Left colon (tissue), 2 donors: ENCODE measurements around the gene GIMAP1. TPM values are rescaled to one million over a fixed set of nuclear protein-coding genes. Genes with fewer than 3 reads are reported as not detected.

ENCODE experiments used
- ATAC-seq: fragments of 200-7000 bp; cut with Tn5 transposase; one replicate; pipeline ENCODE4 v1.9.1; 2020; ENCODE audit warnings: mild to moderate bottlenecking, moderate library complexity
- DNase-seq, 2 donors: peaks; one replicate each; pipeline ENCODE4 v3.0.0-alpha.2; 2020
- intact Hi-C, 2 donors: fragments of 100-400 bp; cut with DNase I in 1 of 2; cut with micrococcal nuclease in 1 of 2; formaldehyde crosslinking; loops; one replicate each; pipeline versions ENCODE4 v1.11.2 to v1.14.0; 2022; cut with DNase I, micrococcal nuclease
- total RNA-seq, 2 donors: library from RNA; stranded (reverse); fragmentation: NEBNext Ultra II Directional; extraction: Animal tissue kit (Norgen Biotek cat#: 25700); gene quantifications; one replicate each; pipeline ENCODE4 v1.2.1, GENCODE V29; 2021
- donor health status: DM: no; HTN: no; CAD: no.
- donor health status: DM: yes; HTN: yes; CAD: no.

Gene GIMAP1
- total RNA-seq, 2 donors from 2014 or later, result 1.1 to 2.4 TPM

DNA sequence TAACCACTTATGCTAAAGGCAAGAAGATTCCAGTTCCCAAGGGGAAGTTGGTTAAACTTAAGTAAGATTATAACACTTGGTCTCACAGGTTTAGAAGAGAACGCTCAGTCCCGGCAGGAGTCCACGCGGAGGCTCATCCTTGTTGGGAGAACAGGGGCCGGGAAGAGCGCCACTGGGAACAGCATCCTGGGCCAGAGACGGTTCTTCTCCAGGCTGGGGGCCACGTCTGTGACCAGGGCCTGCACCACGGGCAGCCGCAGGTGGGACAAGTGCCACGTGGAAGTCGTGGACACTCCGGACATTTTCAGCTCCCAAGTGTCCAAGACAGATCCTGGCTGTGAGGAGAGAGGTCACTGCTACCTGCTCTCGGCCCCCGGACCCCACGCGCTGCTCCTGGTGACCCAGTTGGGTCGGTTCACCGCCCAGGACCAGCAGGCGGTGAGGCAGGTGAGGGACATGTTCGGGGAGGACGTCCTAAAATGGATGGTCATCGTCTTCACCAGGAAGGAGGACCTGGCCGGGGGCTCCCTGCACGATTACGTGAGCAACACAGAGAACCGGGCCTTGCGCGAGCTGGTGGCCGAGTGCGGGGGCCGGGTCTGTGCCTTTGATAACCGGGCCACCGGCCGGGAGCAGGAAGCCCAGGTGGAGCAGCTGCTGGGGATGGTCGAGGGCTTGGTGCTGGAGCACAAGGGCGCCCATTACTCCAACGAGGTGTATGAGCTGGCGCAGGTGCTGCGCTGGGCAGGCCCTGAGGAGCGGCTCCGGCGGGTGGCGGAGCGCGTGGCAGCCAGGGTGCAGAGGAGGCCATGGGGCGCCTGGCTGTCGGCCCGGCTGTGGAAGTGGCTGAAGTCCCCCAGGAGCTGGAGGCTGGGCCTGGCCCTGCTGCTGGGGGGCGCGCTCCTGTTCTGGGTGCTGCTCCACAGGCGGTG is 3.8 kb downstream of the GIMAP1 start:
- DNase-seq, result no peak
- no peak for ATAC-seq
- intact Hi-C loops, result no loop called here

DNA sequence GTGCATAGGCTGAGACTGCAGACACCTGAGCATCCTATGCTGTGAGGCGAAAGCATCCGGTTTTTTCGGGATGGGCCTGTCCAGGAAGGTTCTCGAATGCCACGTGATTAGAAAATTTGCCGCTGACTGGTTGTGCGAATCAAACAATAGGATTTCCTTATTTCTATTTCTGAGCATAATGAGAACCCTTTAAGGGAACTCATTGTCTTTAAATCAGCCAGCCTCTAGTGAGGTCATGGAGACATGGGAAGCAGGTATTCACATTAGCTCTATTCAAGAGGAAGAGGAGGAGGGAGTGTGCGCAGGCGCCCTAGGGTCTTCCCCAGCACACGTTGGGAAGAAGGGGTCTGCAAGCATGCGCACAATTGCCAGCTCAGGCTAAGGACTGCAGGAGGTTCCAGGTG is 5.6 kb downstream of the GIMAP1 start:
- intact Hi-C loops, result no loop called here
- ATAC-seq (no peak), DNase-seq (no peak)

- peak; percentile 11 for ATAC-seq
- intact Hi-C loops, result no loop called here
Observed at GRCh38 chr7:150722431-150722931, 6.1 kb downstream of the GIMAP1 start.

DNA sequence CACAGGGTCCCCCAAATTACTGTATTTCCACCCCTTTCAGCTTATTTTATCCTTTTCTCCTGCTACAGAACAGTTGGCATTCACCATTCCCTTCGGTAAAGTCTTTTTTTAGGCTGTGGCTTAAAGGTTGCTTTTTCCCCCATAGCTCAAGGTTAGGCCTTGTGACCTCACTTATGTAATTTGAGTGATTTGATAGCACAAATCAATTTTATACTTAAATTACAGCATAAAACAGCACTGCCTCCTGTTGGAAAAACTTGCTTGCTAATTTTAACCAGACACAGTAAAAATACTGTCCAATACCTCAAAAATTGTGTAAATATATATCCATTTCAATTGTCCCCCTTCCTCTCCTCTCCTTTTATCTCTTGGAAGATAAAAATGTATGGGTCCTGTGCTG is 7.1 kb downstream of the GIMAP1 start:
- ATAC-seq, result no peak
- intact Hi-C loops, result no loop called here
- no peak for DNase-seq

More at GRCh38 chr7:150722431-150722931, 6.1 kb downstream of the GIMAP1 start:
- no peak for DNase-seq

- peak; percentile 100 for ATAC-seq
- DNase-seq, result no peak
- intact Hi-C loops, result no loop called here
Observed at GRCh38 chr7:150727381-150727780, 11.0 kb downstream of the GIMAP1 start.

DNA sequence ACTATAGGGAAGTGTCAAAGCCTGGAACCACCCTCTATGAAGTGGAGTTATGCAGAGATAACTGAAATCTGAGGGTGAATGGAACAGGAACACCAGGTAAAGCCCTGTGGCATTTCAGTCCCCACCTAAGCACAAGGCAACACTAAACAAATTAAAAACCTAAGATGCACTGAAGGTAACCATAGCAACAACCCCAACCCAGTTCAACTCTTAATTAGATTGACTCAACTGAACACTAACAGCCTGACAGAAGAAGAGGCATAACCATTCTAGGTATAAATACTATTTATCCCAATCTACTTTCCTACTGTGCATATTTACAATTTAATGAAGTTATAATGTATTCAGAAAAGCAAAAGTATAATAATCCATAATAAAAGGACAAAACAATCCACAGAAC is 11.6 kb downstream of the GIMAP1 start:
- DNase-seq, result no peak
- ATAC-seq, result peak; percentile 50
- intact Hi-C loops, result no loop called here

- intact Hi-C loops, result no loop called here
- DNase-seq (no peak), ATAC-seq (no peak)
Observed at GRCh38 chr7:150728609-150729008, 12.2 kb downstream of the GIMAP1 start.

DNA sequence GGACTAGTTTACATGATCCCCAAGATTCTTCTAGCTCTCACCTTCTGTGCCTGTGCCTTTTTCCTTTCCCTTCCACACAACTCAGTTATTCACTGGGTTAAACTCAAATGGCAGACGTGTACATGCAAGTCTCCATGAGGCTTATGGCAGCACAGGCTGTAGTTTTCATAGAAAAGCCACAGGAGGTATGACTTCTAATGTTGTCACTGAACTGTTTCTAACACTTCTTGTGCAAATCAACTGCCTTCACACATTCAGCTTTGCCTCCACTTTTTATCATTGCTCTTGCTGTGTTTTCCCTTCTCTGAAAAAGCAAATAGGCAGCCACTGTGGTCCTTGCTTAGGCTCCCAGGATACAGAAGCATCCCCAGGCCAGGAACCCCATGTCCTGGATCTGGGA is 15.5 kb downstream of the GIMAP1 start:
- intact Hi-C loops, result no loop called here

DNA sequence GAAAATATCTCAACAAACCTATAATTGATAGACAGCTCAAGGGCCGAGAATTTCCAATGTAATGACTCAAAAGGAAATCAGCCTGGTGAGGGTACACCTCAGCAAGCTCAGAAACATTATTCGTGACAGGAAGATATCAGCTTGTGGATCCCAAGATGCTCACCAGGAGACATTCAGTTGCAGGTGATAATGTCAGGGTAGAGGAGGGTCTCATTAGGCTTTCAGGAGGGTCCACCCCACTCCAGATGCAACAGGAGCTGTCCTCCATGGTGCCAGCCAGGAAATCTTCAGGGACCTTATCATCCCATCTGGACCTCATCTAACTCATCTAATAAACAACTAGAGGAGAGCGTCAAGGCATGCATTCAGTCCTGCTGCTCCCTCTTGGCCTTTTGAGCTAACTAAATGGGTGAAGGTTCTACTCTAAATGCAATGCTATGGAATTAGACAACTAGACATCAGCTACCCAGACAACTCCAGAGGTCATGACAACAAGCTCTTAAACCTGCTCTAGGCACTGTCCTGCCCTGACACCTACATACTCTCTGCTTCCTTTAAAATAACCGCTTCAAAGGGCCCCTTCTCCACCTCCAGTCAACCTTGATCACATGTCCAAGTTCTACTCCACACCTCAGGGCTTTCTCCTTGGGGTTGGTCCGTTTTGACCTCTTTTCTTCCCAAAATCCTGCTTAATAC is 16.5 kb downstream of the GIMAP1 start:
- intact Hi-C loops, result no loop called here
- ATAC-seq, result no peak
- no peak for DNase-seq

More for the DNA sequence above, 15.5 kb downstream of the GIMAP1 start:
- ATAC-seq (no peak), DNase-seq (no peak)

- intact Hi-C loops, result no loop called here
- no peak for DNase-seq
- no peak for ATAC-seq
Observed at GRCh38 chr7:150733482-150734095, 17.2 kb downstream of the GIMAP1 start.

GRCh38 chr7:150734254-150734653 is 17.8 kb downstream of the GIMAP1 start:
- ATAC-seq (no peak), DNase-seq (no peak)
- intact Hi-C loops, result no loop called here

DNA sequence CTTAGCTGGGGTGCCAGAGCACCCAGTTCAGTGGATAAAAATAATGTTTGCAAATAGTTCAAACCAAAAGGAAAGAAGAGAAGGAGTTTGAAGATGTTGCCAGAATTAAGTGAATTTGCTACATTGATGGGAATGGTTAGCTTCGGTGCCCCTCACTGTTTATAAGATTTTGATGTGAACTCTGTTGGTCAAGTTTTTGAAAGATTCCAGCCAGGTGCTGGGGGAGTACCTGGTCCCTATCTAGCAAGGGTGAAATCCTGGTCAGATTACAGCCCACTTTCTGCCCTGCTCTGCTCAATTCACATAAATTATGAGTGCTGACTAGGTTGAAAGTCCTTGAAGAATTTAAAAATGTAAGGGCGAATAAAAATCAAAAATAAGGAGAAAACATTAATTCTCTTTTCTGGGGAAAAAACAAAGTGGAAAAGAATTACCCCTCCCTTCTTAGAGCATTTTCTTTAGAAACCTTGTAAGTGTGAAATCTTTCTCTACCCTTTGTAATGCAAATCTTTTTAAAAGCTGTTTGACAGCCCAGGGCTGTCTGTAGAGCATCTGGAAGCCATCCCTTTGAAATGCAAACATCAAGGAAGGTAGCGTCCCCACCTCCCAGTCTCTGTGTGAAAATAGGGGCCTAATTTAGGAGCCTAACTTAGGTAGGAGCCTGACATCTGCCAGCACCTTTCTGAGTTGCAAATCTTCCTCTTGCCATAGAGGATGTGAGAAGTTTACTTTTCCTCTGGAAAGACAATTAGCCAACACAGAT is 19.4 kb downstream of the GIMAP1 start:
- DNase-seq (no peak), ATAC-seq (no peak)
- intact Hi-C loops, result no loop called here

DNA sequence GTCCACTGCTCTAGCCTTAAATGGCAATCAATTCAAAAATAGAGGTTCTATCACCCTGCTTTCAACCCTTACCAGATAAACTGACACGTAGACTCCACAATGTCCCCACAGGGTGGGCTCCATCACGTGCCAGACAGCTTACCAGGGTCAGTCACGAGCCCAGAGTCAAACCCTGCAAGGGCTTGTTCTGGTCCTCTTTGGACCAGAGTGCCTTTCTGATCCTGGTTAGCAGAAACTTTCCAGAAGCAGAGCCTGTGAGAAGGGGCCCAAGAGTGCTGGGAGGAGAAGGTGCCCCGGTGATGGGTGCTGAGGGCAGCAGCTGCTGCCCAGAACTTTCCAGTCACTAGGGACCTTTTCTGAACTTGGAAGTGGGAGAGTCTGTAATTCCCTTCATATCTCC is 20.5 kb downstream of the GIMAP1 start:
- ATAC-seq (no peak), DNase-seq (no peak)
- intact Hi-C loops, result no loop called here

DNA sequence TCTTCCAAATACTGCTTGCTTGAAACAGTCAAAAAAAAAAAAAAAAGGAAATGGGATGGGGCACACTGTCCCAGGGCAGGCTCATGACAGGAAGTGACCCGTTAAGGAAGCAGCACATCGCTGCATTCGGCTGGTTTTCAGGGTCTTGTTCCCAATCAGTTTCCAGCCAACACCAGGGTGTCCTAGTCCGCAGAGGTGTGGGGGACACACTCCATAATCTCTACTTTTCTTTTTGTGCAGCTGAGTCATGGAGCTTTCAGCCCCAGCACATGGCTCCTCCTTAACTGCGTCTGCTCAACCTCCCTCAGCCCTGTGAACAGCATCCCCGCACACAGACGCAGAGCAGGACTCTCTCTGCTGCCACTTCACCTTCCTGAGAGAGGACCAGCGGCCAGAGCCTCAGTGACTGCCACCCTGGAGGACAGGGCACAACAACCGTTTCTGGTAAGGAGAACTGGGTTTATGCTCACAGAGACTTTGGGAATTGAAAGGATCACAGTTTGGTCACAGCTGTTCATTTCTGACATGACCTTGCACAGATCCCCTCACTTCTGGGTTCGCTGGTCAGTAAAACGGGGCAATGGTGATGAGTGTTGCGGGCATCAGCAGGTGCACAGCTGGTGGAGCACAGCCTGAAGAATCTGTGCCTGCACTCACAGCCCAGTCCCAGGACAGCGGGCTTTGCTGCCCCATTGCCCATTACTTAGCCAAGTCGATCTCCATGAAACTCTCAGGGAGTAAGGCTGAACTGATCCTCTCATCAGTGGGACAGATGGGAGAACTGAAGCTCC is 21.0 kb downstream of the GIMAP1 start, which contains the start of gene GIMAP5:
TSS of gene GIMAP5 (plus strand) at position 154 of the 791 bp plus-strand sequence. CDS start 3,467 bp downstream, outside the sequence.
- no peak for DNase-seq
- ATAC-seq, result no peak
- intact Hi-C loops, result no loop called here

DNA sequence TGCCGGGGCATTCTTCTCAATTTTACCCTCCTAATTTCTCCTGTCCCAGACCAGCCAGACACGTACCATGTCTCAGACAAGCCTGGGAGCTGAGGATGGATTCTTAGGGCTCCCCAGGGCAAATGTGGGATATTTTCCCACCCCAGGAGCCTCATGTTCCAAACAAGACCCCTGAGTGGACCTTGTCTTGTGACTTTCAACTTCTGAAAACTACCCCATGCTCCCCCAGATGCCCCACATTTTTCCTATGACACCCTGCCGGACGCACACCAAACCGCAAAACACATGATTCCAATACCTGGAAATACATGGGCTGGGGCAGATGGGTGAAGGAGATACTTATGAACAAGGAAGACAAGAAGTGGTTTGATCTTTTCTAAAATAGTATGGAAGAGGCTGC is 21.7 kb downstream of the GIMAP1 start:
- ATAC-seq, result no peak
- DNase-seq, result no peak
- intact Hi-C loops, result no loop called here

DNA sequence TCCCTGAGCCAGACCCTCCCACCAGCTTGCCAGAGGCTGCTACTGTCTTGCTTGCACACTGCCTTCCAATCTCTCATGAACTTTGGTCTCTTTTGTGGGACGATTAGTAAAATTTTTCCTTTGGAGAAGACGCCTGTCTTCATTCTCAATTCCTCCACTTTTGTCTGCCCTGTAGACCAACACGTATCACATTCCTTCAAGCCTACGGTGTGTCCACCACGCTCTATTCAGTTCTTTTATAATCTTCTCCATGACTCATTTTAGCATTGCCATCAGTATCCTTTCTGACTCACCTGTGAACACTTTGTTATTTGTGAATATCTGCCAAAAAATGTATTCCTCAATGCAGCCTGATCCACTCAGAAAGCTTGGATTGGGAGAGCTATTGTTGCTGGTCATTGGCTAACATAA is 22.2 kb downstream of the GIMAP1 start:
- intact Hi-C loops, result no loop called here
- ATAC-seq, result no peak
- DNase-seq, result no peak

GRCh38 chr7:150739033-150739432 is 22.6 kb downstream of the GIMAP1 start:
- ATAC-seq (peak; percentile 57), DNase-seq (no peak)
- intact Hi-C loops, result no loop called here

GRCh38 chr7:150740053-150740452 is 23.6 kb downstream of the GIMAP1 start:
- no peak for ATAC-seq
- no peak for DNase-seq
- intact Hi-C loops, result loop anchor here in 1 of 2 donors (10.0 kb wide), 1 partner anchor 285 kb away; the partner anchor contains the start of gene GIMAP8
